ENCODE data around the gene KBTBD13.

Gene KBTBD13

GRCh38 chr15:65115086-65115485 lies 38.5 kb downstream of the KBTBD13 start, which contains the start of gene UBAP1L:
Gene UBAP1L, minus strand, starts transcription at chr15:65115200. Its CDS starts 8,985 bp downstream, at chr15:65106215.
- no peak for DNase-seq (ENCODE audit: low read depth in 2 of 2)

DNA sequence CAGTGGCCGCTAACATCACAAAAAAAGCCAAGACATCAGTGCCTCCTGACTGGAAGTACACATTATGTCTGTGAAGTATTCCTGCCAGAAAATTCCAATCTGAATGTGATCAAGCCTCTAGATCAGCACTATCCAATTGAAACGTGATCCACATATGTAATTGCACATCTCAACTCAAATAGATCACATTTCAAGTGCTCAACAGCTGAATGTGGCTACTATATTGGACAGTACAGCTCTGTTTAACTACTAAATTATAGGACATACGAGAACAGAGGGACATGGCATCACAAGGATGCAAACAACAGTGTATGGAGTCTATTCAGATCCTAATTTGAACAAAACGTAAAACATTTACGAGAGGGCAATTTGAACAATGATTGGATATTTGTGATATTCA lies 39.0 kb downstream of the KBTBD13 start:
- DNase-seq (ENCODE audit: low read depth in 2 of 2): no peak

All from stimulated activated CD8-positive, alpha-beta memory T cell treated with anti-CD3 and anti-CD28 coated beads, Interleukin-2, amount 100 ng/mL, for 48 hours (primary cell).